Epithelial cell of esophagus (primary cell): Measurements from ENCODE around the gene IL19.

Experiments used
- DNase-seq: peaks from one replicate; pipeline ENCODE4 v3.0.0; 2010; ENCODE audit warnings: low read depth
- H3K4me3 ChIP-seq: 2 replicates; pipeline ENCODE4 v1.5.1; 2011; ENCODE audit warnings: mild to moderate bottlenecking, low read length, control low read depth
- CTCF ChIP-seq: IDR thresholded peaks from 2 replicates; pipeline ENCODE4 v1.5.1; 2011; ENCODE audit warnings: low read depth, mild to moderate bottlenecking, low read length, control low read depth, inconsistent platforms; ENCODE audit not compliant: insufficient read depth; ENCODE audit errors: missing control alignments

Gene IL19

GRCh38 chr1:206770531-206771337 is at the start of gene IL19:
IL19 (plus strand) TSS chr1:206770773; CDS start chr1:206836663, 65,890 bp downstream.
- TF ChIP-seq CTCF = no peak
- peak; percentile 71 for DNase-seq
- H3K4me3 ChIP-seq = no peak within 1 kb of the TSS

GRCh38 chr1:206721454-206721853 is 49.1 kb upstream of the IL19 start:
- H3K4me3 ChIP-seq = no peak overlapping the region
- no peak for DNase-seq
- no peak for TF ChIP-seq CTCF

- DNase-seq = no peak
- no peak overlapping the region for H3K4me3 ChIP-seq
- no peak for TF ChIP-seq CTCF
These were observed 47.7 kb upstream of the IL19 start for GRCh38 chr1:206722751-206723461.

- no peak overlapping the region for H3K4me3 ChIP-seq
- no peak for TF ChIP-seq CTCF
- DNase-seq = no peak
These were observed 47.1 kb upstream of the IL19 start for GRCh38 chr1:206723462-206723804.

- H3K4me3 ChIP-seq = no peak overlapping the region
- no peak for TF ChIP-seq CTCF
- peak; percentile 78 for DNase-seq
These were observed 46.6 kb upstream of the IL19 start for GRCh38 chr1:206723805-206724472.

GRCh38 chr1:206725109-206725963 is 45.2 kb upstream of the IL19 start:
- DNase-seq = peak; percentile 60
- peak; percentile 75 for TF ChIP-seq CTCF
- H3K4me3 ChIP-seq = no peak overlapping the region
